ENCODE results near the gene RASA2. TPM values are rescaled to one million over a fixed set of nuclear protein-coding genes. Genes with fewer than 3 reads are reported as not detected.

Gene RASA2
- total and polyA plus RNA-seq, 9 of the 15 experiments (the other 6 are each of a cell fraction or from before 2014, with no cell fraction given): 2.0 to 12.8 (median 9.5) TPM

DNA sequence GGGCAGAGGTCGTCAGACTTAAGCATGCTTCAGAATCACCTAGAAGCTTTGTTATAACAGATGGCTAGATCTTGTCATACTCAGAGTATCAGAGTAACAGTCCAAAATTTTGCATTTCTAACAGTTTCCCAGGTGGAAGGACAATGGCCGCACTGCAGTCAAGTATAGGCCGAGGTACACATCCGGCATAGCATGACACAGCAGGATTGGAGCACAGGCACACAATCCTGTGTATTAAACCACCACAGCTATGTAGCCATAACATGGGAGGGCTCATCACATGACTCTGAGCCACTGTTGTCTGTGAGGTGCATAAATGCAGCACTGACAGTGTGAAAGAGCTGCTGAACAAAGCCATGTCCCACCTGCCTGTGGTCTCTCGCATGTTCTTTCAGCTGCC lies 165.5 kb downstream of the RASA2 start (continued):
- TF ChIP-seq, protein P1, sequence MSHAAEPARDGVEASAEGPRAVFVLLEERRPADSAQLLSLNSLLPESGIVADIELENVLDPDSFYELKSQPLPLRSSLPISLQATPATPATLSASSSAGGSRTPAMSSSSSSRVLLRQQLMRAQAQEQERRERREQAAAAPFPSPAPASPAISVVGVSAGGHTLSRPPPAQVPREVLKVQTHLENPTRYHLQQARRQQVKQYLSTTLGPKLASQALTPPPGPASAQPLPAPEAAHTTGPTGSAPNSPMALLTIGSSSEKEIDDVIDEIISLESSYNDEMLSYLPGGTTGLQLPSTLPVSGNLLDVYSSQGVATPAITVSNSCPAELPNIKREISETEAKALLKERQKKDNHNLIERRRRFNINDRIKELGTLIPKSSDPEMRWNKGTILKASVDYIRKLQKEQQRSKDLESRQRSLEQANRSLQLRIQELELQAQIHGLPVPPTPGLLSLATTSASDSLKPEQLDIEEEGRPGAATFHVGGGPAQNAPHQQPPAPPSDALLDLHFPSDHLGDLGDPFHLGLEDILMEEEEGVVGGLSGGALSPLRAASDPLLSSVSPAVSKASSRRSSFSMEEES (CRISPR knock-in tag; IDR thresholded peaks at IDR 0.05): peak; percentile 55
- TF ChIP-seq ZNF134 (CRISPR knock-in tag; conservative IDR thresholded peaks at IDR 0.05) (no peak), ZNF175 (CRISPR knock-in tag; IDR thresholded peaks at IDR 0.05; ENCODE audit: low read depth) (0 out of 2 replicates have a peak, but pooled peaks have one; percentile 47), PTRF (tag; IDR thresholded peaks at IDR 0.05) (peak; percentile 69), ZNF274 (IDR thresholded peaks at IDR 0.05; ENCODE audit: borderline replicate concordance, low read depth, low read length) (no peak), KLF6 (CRISPR knock-in tag; IDR thresholded peaks at IDR 0.05; ENCODE audit: borderline replicate concordance) (peak; percentile 62; the same call in 1 of the 2 replicates), GABPA (tag; conservative IDR thresholded peaks at IDR 0.05; ENCODE audit: low read depth) (0 out of 2 replicates have a peak, but pooled peaks have one; percentile 21), GTF2E2 (tag; IDR thresholded peaks at IDR 0.05) (no peak), RFX5 (IDR thresholded peaks at IDR 0.05; ENCODE audit: low read depth, low read length) (no peak), ZNF316 (IDR thresholded peaks at IDR 0.05) (0 out of 2 replicates have a peak, but pooled peaks have one; percentile 23), TEAD2 (tag; IDR thresholded peaks at IDR 0.05) (peak; percentile 52; the same call in 1 of the 2 replicates), NR2C1 (IDR thresholded peaks at IDR 0.05) (no peak), NR2C1 (tag; IDR thresholded peaks at IDR 0.05) (peak; percentile 83), NR4A1 (CRISPR knock-in tag; IDR thresholded peaks at IDR 0.05) (no peak), NR4A1 (tag; IDR thresholded peaks at IDR 0.05) (peak; percentile 77; the same call in 1 of the 2 replicates), MYC (IDR thresholded peaks at IDR 0.05; ENCODE audit: low read depth, low read length) (no peak), MYC (CRISPR knock-in tag; IDR thresholded peaks at IDR 0.05; ENCODE audit: borderline replicate concordance, low read depth) (no peak), FOXK2 (conservative IDR thresholded peaks at IDR 0.05 in 1 of 2, IDR thresholded peaks at IDR 0.05 in 1 of 2; ENCODE audit: low read depth in 2 of 2) (no peak), MEF2D (tag; conservative IDR thresholded peaks at IDR 0.05; ENCODE audit: low read depth) (0 out of 2 replicates have a peak, but pooled peaks have one; percentile 47)
- TF ChIP-seq, protein P2, sequence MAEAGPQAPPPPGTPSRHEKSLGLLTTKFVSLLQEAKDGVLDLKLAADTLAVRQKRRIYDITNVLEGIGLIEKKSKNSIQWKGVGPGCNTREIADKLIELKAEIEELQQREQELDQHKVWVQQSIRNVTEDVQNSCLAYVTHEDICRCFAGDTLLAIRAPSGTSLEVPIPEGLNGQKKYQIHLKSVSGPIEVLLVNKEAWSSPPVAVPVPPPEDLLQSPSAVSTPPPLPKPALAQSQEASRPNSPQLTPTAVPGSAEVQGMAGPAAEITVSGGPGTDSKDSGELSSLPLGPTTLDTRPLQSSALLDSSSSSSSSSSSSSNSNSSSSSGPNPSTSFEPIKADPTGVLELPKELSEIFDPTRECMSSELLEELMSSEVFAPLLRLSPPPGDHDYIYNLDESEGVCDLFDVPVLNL (CRISPR knock-in tag; IDR thresholded peaks at IDR 0.05; ENCODE audit: low read depth): no peak
- TF ChIP-seq, protein P3, sequence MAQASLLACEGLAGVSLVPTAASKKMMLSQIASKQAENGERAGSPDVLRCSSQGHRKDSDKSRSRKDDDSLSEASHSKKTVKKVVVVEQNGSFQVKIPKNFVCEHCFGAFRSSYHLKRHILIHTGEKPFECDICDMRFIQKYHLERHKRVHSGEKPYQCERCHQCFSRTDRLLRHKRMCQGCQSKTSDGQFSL (CRISPR knock-in tag; IDR thresholded peaks at IDR 0.05): no peak
- TF ChIP-seq, protein P3 (tag; IDR thresholded peaks at IDR 0.05): peak in 1 of 2 experiments; percentile 77; a peak in 2 of 4 replicates

All from K562 (cell line).